ENCODE data around the gene SPACA4.

Gene SPACA4

DNA sequence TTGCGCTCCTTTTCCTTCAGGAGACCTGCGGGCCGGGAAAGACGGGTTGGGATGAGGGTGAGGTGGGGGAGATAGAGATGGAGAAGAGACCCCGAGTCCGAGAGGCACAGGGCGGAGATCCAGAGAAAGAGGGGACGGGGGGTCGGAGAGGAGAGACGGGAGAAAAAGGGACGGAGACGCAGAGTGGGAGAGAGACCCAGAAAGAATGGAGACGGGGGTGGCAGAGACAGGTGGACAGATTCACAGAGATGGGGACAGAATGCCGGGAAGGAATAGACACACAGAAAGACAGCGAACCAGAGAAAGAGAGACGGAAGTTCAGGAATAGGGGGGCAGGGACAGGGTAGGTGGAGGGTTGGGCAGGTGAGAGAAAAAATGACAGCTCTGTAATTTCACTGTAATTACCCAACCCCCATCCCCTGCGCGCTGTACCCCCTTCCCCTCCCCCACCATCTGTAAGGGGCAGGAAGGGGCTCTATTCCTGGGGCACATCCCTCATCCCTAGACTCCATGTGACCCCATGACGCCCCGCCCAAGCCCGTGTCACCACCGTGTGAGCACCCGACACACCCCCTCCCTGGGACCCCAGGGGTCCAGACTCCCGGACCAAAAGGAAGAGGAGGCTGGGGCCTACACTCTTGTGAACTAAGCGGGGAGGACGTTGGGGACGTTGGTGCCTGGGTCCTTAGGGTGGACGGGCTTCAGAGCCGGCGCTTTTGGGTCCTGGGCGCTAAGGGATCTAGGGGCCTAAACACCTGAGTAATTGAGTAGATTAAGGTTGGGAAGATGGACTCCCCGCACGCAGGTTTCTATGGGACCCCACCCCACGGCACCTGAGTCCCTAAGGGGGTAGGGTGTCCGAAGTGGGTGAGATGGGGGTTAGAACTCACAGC is 29.7 kb downstream of the SPACA4 start:
- no peak for DNase-seq

DNA sequence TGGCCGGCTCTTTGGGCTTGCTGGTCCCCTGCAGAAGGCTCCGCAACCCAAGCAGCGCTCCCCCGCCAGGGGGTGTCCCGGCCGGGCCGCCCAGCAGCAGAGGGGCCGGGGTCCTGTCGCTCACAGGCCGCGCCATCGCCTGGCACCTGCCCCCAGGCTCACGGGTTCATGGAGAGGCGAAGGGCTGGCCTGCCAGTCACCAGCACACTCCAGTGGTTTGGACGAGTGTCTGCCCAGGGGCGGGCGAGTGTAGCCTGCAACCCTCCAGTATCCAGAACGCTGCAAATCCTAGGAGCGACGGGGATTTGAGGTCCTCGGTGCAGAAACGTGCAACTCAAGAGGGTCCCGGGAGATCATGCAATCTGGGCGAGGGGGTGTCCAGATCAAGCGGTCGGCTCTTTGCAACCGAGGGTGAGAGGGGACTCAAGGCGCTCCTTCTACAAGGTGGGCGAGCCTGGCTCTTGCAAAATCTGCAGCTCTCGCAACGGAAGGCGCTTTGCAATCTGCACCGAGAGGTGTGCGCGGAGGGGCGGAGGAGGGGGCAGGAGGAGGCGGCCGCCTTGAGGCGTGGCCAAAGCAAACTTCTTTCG is 30.4 kb downstream of the SPACA4 start, which contains the start of gene DBP:
DBP (minus strand) TSS at position 521 of the 590 bp plus-strand sequence; CDS start at position 136, 385 bp downstream.
- DNase-seq, result no peak

DNA sequence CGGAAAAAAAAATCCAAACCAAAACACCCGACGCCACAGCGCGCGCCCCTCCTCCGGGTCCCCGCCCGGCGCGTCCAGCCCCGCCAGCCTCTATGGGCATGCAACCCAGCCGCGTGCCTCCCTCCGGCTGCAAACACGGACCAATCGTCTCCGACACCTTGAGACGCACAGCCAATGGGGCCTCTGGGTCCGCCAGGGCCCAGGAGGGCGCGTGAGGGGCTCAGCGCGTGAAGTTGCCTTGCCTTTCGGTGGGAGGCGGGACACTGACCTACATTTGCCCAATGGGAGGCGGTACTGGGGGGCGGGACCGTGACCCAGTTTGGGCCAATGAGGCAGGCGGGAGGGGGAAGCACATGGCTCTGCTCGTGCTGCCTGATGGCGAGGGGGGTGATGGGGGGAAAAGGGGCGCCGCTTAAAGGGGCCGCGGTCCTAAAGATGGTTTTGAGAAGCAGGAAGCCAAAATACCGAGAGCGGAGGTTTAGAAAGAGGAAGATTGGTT is 31.0 kb downstream of the SPACA4 start:
- DNase-seq, result peak; percentile 100

DNA sequence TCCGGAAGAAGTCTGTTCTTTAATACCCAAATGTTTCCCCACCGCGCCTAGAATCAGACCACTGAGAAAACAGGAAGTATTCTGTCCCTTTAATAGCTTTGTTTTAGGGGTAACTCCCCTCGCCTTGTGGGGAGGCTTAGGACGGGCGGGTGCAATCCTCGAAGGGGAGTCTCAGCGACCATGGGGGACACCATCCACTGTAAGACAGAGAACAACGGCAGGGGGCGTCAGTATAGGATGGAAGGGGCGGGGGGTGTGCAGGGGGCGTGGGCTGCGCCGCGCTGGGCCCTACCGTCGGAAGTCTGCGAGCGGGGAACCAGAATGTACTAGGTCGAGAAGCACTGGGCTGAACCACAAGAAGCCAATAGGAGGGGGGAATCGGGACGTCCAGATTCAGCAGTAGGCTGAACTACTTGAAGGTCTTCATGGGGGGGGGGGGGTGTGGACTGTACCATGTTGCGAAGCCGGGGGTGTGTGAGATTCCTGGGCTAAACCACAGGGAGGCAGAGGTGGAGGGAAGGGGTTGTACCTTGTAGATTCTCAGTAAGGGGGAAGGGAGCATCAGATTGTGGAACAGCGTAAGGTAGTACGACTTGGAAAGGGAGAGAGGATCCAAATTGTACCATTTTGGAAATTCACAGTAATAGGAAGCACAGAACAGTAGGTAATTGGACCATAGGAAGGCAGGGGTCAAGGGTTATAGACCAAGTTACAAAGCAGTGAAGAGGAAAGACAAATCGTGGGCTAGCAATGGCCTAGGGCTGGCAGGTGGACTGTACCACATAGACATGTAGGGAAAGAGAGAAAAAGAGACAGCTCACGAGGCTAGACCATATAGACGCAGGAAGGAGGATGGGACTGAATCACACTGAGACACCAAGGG is 31.6 kb downstream of the SPACA4 start:
- DNase-seq, result no peak

DNA sequence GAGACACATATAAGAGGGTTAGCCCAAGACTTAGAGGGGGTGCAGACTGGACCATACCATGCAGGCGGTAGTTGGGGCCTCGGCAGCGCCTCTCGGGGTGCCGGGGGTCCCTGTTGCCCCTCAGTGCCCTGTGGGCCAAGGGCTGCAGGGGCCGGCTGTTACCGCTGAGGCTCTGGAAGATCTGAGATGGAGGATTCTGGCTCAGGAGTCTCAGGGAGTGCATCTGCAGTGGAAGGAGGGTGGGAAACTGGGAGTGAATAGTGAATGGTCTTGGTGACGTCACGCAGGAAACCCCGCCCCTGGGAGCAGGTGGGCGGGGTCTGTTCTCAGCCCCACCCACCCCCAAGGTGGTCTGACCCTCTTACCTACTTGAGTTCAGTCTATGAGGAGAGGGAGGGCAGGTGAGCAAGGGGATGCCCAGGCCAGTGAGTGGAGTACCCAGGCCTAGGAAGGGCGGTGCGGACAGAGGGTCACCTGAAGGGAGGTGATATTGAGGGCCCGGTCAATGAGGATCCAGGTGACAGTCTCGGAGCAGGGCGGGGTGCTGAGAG is 32.4 kb downstream of the SPACA4 start:
- DNase-seq, result no peak

DNA sequence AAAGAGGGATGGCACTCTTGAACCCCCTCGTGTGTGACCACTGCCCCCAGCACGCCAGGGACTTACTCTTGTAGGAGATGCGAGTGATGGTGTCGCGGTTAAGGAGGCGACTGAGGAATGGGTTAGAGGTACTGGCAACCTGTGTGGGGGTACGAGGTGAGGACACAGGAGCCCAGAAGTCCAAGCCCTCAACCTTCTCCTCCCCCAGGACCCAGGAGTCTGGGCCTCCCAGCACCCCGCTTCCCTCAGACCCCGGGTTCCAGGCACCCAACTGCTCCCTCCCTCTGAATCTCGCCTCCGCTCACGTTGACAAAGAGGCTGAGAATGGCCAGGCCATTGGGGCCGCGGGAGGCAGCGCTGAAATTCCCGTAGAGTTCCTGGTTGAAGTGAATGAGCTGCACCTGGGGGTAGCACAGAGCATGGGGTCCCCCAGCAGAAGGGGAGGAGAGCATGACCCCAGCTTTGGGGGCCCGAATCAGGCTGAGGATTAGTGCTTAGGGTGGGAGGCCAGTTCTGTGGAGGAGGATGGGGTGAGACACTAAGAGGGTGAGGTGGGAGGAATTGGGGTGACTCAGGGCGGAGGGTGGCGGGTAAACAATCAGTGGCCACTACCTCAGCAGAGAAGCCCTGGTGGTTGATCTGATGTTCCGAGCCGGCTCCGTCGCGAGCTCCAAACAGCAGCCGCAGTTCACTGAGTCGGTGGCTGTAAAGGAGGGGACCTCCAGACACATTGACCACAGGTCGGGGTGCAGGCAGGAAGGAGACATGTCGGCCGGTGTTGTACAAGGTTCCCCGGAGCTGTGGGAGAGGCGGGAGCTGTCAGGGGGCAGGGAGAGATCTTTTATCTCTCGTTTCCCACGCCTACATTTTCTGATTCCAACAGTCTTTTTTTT is 33.2 kb downstream of the SPACA4 start:
- no peak for DNase-seq

DNA sequence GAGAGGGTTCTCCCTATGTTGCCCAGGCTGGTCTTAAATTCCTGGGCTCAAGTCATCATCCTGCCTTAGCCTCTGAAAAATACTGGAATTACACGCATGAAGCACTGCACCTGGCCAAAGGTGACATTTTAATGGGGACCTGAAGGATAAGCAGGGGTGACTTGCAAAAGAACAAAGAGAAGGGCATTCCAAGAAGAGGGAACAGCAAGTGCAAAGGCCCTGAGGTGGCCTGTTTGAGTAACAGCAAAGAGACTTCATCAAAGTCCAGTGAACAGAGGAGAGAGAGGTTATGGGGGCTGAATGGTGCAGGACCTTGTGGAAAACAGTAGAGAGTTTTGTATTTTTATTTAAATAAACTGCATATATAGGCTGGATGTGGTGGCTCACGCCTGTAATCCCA is 35.3 kb downstream of the SPACA4 start:
- no peak for DNase-seq

DNA sequence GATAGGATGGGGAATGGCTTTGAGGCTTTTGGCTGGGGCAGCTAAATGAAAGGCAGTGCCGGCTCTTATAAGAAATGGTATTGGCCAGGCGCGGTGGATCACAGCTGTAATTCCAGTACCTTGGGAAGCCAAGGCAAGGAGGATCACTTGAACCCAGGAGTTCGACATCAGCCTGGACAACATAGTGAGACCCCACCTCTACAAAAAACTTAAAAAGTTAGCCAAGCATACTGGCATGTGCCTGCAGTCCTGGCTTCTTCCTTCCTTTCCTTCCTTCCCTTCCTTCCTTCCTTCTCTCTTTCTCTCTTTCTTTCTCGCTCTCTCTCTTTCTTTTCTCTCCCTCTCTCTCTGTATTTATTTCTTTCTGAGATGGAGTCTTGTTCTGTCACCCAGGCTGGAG is 36.3 kb downstream of the SPACA4 start:
- DNase-seq, result no peak

DNA sequence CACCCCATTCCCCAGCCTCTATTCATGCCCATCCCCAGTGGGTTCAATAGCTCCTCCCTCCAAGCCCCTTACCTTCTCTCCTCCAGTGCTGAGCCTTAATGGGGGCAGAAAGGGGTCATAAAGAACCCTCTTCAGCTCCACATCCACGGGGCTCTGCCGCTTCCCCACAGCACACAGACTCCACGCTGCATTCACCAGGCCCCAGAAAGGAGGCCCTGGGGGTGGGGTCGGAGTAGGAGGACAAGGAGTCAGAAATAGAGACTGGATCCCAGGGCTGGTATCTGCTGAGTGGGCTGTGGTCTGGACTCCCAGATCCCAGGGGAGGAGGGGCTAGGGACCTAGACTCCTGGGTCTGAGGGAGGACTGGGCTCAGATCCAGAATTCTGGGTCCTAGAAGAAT is 37.8 kb downstream of the SPACA4 start:
- no peak for DNase-seq

DNA sequence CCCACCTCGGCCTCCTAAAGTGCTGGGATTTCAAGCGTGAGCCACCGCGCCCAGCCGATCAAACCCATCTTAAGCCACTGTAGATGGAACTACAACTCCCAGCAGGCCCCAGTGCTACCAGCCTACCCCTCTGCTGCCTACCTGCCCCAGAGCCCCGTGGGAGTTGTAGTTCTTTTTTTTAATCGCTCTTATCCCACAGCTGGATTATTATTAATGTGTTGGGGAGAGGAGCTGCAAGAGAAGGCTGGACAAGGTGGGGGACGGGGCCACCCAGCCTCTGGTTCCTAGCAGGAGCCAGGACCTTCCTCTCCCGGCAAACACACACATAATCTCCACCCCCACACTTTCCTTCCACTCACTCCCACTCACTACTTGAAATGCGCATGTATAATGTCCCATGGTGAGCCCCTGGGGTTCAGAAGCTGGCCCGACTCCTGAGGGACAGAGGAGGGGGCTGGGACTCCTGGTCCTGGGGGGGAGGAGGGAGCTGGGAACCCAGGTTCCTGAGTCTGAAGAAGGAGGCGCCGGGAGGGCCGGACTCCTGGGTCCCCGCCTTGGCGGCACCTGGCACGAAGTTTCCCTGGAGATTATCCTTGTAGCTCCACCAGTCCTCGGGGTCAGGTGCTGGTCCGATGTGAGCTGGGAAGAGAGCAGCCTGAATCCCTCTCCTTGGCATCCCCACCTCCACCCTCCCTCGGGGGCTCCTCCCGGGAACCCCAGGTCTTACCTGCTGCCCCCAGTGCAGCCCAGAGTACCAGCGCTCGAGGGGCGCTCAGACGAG is 38.5 kb downstream of the SPACA4 start:
- no peak for DNase-seq

DNA sequence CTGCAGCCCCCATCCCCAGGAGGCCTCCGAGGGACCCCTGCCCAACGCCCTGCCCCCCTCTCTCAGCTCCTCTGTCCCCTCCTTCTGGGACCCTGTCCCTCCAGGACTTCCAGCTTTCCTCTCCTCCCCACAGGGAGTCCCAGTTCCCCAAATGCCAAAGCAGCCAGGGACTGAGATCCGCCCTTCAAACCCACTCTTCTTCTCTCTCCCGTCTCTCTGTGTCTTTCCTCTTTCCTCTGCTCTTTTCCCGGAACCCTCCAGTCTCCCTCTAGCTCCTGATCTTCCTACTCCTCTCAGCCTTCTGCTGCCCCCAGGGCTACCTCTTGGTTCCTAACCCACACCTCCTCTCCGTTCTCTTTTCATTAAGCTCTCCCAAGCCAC is 39.1 kb downstream of the SPACA4 start:
- no peak for DNase-seq

DNA sequence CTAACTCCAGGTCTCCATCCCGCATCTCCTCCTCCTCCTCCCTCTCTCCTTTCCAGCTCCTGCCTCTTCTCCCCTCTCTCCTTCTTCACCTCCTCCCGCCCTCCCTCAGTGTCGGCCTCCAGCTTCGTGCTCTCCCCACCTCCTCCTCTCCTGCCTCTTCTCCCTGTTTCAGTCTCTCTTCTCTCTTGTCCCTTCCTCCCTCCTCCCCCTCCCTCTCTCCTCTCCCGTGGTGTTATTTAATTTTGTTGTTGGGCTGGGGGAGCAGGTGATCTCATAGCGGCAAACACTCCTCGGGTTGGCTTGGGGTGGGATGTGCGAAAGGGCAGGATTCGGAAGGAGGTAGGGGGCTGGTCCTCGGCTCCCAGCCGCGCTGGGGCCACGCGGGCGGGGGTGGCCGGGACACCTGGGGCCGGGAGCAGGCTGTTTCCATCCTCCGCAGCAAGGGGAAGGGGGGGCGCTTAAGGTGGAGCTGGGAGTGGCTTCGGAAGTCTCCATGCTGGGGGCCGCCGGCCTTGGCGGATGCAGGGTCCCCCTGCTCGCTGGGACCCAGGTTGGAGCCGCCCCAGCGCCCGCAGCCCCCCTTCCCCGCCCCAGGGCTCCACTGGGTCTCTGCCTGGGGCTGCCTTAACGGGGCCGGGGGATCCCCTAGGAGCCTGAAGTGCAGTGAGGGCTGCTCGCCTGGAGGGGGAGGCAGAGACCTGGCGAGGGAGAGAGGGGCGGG is 39.6 kb downstream of the SPACA4 start, which contains the start of gene CA11:
CA11 (minus strand) TSS at position 187 of the 721 bp plus-strand sequence. CDS start 555 bp downstream, outside the sequence.
- DNase-seq, result no peak

DNA sequence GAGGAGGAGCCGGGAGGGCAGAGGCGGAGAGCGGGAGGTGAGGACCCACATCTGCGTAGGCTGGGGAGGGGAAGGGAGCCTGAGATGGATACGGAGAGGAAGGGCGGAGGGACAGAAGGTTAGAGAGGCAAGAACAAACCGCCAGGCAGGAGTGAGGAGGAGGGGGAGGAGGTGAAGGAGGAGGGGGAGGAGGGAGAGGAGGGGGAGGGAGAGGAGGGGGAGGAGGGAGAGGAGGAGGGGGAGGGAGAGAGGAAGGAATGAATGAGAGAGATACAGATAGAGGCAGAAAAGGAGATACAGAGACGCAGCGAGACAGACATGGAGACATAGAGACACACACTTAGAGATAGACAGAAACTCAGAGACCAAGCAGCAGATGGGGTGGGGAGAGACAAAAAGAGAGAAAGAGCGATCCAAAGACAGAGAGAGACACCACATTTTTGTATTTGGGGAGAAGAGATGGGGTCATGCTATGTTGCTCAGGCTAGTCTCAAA is 40.2 kb downstream of the SPACA4 start:
- no peak for DNase-seq

DNA sequence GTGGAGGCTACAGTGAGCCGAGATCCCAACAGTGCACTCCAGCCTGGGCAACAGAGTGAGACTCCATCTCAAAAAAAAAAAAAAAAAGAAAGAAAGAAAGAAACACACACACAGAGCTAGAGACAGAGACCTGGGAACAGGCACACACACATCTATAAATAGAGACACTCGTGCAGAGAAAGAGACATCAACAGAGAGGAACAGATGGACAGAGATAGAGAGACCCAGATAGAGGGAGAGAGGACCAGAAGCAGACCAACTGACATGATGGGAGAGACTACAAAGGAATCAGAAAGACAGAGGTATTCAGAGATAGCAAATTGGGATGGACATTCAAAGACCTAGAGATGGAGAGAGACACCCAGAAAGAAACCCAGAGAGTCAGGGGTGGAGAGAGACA is 41.6 kb downstream of the SPACA4 start:
- DNase-seq, result no peak

DNA sequence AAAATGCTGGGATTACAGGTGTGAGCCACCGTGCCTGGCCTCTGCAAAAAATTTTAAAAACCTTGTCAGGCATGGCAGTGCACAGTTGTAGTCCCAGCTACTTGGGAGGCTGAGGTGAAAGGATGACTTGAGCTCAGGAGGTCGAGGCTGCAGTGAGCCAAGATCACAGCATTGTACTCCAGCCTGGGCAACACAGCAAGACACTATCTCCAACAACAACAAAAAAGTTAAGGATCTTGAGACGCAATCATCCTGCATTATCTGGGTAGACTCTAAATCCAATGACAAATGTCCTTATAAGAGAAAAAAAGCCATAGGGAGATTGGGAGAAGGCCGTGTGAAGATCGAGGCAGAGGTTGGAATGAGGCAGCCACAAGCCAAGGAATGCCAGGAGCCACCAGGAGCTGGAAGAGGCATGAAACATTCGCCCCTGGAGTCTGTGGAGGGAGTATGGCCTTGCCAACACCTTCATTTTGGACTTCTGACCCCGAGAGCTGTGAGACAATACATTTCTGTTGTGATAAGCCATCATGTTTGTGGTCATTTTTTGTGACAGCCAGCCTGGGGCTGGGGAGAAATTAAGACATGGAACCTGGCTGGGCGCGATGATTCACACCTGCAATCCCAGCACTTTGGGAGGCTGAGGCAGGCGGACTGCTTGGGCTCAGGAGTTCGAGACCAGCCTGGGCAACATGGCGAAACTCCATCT is 44.6 kb downstream of the SPACA4 start:
- no peak for DNase-seq

DNA sequence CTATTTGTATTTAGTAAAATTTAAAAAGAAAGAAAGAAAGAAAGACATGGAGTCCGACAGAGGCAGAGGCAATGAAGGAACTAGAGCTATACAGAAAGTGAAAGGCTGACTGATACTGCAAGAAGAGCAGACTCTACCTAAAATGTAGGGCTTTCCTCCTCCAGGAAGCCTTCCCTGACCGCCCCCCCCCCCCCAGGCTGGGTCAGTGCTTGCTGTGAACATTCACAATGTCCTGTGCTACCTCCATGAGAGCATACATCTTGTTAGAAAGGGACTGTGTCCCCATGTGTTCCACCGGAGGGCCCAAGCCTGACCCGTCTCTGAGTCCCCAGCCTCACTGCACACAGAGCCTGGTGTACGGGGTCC is 45.1 kb downstream of the SPACA4 start:
- no peak for DNase-seq

DNA sequence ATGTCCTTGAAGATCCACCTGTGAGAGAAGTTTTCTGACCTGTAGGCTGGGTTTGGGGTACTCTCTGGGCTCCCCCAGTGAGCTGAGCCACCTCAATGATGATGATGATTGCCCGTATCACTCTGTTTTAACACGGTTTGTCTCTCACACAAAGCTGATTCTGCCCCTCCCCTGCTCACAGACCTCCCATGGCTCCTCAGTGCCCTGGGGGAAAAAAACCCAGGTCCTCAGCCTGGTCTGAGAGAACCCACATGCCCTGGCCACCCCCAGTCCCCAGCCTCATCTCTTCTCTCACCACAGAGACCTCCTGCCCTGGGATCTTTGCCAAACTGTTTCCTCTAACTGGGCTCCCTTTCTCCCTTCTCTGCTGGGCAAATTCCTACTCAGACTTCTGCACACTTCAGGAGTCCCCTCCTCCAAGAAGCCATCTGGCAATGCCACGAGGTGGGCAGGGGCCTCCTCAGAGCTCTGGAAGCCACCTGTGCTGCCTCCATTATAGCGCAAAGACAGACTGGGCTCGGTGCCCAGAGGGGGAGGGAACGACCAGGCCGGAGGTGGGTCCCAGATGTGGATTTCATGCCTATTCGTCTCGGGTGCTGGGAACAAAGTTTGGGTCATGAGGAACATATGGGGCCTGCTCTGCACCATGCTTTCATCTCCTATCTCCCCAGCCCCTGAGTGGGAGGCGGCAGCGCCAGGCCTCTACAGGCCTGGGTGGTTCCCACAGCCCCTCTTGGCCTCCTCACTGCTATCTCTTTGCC is 47.9 kb downstream of the SPACA4 start:
- DNase-seq, result no peak

DNA sequence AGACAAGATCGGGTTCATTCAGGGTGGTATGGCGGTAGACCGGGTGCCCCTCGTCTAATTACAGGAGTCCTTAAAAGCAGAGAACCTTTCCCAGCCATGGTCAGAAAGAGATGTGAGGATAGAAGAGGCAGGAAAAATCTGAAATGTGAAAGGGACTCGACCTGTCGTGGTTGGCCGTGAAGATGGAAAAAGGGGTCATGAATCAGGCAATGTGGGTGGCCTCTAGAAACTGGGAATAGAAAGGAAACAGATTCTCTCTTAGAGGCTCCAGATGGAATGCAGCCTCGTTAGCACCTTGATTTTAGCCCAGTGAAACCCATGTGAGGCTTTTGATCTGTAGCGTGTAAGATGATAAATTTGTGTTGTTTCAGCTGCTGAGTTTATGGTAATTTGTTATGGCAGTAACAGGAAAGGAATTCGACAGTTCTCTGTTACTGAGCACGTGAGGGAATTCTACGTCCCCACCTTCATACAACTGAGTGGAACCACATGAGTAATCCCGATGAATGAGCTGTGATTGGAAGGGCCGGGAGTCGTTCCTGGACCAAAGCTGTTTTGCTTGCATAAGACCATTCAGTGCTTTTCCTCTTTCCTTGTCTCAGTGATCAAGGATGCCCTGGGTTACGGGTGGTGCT is 50.4 kb downstream of the SPACA4 start:
- no peak for DNase-seq
